Measurements from ENCODE around the gene PRCP.

Gene PRCP

DNA sequence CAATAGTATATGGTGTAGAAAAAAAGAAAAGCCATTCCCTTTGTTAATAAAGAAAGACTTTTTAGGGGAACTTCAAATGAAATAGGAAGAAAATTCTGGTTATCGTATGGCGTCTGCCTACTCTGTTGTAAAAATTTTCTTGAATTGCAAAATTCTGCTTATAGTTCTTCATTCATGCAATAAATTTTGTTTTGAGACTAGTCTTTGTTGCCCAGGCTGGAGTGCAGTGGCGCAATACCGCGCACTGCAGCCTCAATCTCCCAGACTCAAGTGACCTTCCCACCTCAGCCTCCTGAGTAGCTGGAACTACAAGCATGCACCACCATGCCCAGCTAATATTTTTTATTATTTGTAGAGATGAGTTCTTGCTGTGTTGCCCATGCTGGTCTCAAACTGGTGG is 7.1 kb upstream of the PRCP start:
- DNase-seq (ENCODE audit: low read depth) = no peak

DNA sequence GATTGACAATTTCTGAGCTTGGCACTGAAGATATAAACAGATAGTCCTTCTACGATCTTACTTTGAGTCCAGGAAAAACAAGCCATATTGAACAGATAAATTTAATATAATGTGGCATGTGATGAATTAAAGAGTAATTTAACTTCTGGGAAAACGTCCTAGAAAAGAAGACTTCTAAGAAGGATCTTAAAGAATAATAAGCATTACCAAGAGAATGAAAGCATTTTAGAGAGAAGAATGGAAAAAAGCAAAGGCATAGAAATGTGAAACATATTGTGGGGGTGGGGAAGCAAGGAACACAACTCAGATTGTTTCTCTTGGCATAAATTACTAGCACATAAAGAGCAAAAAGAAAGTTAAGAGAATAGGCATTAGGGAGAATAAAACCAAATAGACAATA is 6.7 kb upstream of the PRCP start:
- no peak for DNase-seq (ENCODE audit: low read depth)

DNA sequence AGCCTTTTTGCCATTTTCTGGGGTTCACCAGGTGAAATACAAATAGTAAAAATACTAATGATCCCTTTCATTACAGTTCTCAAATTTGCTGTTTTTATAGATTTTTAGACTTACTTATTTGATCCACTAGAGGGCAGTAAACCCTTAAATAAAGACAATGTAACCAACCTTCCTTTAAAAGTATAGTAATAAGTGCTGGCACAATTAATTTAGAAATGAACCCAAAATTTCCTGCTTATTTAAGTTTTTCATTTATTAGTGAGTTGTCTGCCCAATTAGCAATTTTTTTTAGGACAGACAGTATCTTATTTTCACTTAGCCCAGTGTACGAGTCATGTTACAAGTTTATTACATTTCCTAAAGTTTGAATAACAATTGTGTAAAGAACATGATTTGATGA is 6.0 kb upstream of the PRCP start:
- no peak for DNase-seq (ENCODE audit: low read depth)

DNA sequence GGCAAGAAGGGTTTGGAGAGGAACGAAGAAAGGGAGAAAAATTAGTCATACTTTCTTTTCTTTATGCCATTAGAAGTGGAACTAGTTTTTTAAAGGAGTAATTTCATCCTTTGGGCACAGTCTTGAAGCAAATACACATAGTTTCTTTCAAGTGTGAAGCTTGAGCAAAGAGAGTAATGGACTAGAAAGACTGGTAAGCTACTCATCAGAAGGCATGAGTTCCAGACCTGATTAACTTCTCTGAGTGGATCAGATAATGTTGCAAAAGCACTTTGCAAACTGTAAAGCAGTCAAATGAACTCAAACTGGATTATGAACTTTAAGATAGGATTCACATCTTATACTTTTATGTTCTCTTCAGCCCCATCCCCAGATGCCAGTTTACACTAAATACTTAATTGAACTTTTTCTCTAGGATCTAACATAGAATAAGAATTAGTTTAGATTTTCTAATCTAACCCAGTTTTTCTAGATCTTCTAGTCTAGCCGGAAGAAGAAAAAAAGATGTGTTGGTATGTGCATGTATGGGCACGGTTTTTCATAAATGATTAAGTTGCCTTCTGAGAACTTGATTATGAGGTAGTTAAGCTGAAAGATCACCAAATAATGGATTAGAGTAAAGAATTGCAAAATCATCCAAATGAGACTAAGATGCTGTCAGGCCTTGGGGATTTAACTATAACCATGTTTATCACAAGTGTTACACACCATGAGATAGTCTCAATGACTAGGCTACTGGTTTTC is 3.8 kb upstream of the PRCP start:
- no peak for DNase-seq (ENCODE audit: low read depth)

DNA sequence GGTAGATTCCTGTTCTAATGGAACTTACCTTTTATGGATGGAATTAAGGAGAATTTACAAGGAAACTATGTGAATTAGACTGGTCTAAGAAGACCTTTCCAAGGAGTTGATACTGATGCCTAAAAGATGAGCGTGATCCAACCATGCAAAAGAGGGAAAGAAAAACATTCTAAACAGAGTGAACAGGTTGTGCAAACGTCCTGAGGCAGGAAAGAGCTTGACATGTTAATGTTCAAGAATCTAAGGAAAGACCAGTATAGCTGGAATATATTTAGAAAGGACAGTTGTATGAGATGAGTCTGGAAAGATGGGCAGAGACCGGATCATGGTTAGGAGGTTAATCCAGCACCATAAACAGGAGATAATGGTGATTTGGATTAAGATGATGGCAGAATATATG is 2.6 kb upstream of the PRCP start:
- no peak for DNase-seq (ENCODE audit: low read depth)

DNA sequence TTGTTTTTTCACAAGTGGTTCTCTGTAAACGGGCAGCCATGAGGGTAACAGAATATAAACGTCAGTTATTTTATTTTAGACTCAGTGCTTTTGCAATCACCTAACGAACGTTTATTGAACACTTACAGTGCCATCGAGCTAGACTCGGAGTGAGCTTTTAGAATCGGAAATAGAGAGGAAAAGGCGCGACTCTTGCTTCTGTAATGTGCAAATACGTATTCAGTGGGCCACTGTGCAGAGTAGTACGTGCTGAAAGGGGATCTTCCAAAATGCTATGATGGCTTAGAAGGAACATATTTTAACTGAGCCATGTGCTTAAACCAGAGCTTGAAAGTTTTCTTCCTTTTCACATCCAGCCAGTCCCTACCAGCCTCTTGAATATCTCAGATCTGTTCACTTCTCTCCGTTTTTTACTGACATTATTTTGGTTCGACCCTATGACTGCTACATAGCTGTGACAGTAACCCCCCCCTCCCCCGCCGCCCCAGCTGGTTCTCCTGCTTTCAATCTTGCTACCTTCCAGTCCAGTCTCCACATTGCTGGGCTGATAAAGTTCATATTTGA is 1.8 kb upstream of the PRCP start:
- DNase-seq (ENCODE audit: low read depth) = no peak

DNA sequence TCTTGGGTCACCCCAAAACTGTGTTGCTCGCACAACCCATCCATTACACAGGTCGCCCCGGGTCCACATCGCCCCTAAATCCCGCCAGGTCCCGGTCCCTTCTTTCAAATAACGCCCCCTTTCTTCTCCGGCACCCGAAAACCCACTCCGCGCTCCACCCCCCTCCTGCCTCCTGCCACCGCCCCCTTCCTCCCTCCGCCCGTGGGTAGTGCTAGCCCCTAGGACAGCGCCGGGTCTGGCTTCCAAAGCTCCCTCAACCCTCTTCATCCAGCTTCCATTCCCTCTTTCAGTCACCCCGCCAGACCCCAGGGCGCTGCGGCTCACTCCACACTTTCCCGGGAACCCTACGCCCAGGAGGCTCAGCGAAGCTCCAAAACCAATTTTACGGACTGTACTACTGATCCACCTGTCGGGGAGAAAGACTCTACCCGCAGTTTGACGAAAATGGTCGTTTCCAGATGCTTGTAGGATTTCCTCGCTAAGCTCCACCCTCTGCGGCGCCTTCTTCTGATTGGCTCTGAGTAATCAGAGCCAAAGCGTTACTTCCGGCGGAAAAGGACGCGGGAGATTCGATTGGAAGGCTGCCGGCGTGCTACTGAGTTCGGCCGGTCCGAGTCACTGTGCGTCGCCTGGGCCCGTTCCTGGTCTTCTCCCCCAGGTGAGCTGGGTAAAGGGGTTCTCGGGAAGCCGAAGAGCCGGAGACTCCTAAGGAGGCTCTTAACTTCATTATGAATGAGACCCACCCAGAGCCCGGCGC is 1.1 kb upstream of the PRCP start, which contains the start of gene DDIAS:
Gene DDIAS (plus strand): TSS at position 572 of the 757 bp plus-strand sequence. CDS start 13,003 bp downstream, outside the sequence.
- peak; percentile 89 for DNase-seq (ENCODE audit: low read depth)

DNA sequence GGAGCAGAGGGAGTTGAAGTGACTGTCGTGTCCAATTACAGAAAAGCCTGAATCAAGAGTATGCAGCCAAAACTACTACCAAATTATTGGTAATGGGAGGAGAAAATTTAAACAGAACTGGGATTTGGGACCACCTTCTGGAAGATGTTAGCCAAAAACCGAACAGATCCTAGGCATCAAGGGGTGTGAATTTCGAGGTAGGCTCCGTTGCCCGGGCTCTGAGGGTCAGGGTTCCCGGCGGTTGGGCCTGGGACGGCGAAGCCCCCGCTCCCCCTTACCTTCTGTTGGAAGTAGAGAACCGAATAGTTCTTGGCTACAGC is 313 bp downstream of the PRCP start:
- no peak for DNase-seq (ENCODE audit: low read depth)

DNA sequence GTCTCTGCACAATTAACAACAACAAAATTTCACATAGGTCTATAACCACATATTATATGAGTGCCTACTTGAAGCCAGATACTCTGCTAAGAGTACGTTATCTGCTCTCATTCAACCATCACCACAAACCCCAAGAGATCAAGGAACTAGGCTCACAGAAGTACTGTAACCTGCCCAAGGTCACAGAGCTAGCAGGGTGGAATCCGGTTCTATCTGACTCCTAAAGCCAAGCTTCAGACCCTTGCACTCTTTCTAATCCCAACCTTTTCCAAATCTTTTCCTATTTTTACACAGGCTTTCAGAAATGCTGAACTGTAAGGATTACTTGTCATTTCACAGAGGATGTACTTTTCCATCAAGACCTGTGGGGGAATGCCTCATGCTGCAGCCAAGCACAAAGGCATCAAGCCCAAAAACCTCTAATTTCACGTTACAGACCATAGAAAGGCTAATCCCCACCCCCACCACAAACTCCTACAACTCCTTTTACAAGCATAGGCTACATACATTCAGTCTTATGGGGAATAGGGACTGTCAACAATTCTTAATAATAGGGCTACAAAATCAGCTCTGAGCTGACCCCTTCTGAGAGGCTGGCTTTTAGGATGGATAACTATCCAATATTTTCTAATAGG is 927 bp downstream of the PRCP start:
- no peak for DNase-seq (ENCODE audit: low read depth)

DNA sequence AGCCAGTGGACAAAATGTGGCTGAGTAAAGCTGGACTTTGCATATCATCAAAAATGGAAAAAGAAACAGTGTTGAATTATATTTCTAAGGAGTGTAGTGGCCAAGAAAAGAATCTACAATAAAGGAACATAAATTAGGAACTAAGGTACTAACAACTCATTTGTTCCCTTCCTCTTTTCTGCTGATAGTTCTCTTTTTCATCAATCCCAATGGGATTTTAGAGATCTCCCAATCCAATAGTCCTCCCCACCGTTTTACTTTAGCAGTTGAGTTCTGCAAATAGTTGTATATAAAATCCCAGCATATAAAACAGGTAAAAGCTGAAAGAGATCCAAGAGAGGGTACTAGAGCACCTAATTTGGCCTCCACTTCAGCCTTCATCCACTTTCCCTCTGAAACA is 2.0 kb downstream of the PRCP start:
- DNase-seq (ENCODE audit: low read depth) = no peak

DNA sequence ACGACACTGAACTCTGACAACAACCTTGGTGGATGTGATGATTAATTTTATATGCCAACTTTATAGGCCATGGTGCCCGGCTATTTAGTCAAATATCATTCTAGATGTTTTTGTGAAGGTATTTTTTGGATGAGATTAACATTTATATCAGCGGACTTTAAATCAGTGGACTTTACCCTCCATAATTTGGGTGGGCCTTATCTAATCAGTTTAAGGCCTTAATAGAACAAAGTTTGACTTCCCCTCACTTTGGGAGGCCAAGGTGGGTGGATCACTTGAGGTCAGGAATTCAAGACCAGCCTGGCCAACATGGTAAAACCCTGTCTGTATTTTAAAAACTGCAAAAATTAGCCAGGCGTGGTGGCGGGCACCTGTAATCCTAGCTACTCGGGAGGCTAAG is 4.0 kb downstream of the PRCP start:
- no peak for DNase-seq (ENCODE audit: low read depth)

DNA sequence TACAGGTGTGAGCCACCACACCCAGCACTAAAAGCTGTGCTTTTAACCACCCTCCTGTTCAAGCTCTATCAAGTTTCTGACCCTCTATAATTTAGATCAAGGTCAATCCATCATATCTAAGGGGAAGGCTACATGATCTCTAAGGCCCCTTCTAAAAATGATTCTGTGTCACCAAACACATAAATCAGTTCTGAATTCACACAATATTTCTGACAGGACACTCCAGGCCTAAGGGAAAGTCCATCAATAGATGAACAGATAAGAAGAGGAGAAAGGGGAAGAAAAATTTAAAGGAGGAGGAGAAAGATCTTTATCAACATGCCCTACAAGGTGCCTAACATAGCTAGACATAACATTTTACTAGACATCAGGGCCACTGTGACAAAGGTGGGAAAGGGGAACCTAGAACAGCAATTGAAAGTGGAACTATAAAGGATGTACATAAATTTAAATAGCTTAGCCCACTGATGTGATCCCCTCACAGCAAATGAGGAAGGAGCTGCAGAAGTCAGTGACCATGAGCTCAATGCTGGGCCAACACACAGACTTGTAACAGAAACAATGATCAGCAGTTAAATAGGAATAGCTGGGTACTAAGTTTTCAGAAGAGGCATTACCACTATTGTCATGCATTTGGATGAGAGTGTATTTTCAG is 4.7 kb downstream of the PRCP start:
- no peak for DNase-seq (ENCODE audit: low read depth)

DNA sequence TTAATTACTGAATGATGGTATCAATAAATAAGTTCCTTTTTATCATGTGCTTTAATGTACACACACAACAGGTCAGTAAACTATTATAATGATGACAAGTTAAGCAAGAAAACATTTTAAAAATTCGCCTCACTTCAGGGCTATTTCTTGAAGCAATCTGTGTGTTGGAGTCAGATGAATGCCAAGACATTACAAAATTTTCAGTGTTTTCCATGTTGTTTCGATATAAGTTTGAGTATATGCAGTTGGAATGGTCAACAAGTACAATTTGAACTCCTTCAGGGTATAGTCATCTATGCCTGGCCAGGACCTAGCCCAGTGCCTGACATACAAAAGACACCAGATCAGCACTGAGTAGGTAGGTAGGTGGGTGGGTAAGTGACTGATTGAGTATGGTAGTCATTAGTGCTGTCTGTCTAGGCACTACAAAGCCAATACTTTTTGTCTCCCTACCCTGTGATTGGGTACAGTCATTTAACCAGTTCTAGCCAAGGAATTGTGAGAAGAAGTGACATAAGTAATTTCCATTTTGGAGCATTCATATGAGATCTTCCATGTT is 7.5 kb downstream of the PRCP start:
- no peak for DNase-seq (ENCODE audit: low read depth)

DNA sequence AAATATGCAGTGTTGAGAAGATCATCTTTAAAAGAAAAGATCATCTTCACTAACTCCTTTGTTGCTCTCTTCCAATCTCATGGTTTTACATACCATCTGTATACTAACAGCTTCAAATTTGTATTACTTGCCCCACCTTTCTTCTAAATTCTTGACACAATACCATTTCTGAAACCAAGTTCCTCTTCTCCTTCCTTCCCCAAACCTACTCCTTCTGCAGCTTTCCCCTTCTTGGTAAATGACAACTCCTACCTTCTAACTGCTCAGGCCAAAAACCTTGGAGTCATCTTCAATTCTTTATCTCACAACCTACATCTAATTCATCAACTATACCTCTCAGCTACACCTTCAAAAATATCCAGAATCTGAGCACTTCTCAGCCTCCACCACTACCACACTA is 9.3 kb downstream of the PRCP start:
- no peak for DNase-seq (ENCODE audit: low read depth)

DNA sequence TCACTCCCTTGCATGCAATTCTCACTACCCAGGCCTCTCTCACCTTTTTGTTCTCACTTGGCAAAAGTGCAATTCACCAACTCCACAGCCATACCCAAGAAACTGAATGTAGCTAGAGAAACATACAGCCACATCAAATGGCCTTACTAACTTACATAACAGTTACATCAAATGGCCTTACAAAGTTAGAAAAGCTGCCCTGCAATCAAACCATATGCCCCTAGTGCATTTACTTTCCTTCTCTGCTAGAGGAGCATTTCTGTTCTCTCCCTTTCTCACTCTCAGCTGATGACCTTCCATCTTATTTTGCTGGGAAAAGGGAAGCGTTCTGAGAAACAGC is 10.3 kb downstream of the PRCP start:
- no peak for DNase-seq (ENCODE audit: low read depth)

DNA sequence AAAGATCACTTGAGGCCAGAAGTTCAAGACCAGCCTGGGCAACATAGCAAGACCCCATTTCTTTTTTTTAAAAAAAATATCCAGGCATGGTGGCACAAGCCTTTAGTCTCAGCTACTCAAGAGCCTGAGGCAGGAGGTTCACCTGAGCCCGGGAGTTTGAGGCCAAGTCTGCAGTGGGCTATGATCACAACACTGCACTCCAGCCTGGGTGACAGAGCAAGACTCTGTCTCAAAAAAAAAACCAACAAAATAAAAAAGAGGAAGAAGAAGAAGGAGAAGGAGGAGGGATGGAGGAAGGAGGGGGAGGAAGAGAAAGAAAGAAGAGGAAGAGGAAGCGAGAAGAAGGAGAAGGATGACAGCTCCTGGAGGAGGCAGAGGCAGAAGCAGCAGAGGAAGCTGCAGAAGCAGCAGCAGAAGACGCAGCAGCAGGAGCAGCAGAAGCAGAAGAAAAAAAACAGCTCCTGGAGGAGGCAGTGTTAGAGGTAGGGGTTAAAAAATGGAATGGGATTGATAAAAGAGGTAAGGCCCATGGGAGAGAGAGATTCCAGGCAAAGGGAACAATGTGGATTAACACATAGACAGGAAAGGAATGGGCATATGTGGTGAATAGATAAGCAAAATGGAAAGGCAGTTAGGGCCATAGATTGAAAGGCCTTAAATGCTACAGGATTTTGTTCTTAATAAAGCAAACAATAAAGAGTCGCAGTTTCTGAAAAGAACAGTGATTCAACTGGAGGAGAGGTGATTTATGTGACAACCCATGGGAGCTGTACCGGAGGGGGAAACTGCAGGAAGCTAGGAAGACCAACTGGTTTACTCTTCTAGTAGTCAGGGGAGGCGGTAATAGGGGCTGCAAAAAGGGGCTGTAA is 10.9 kb downstream of the PRCP start:
- no peak for DNase-seq (ENCODE audit: low read depth)

DNA sequence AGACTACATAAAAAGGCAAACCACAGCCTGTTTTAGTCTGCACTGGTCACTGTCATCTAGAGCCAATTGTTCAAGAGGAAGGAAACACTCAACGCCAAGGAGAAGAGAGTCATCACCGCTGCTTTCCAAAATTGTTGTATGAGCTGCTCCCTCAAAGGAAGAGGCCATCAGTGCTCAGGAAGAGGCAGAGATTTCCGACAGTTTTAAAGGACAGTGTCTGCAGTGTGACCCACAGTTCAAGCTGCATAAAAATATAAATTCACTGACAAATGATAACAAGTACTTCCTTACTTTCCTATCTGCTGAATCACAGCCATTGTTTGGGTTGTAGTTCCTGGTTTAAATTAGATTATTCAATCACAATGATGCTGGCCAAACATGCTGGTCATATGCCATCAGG is 16.4 kb downstream of the PRCP start:
- DNase-seq (ENCODE audit: low read depth) = no peak

DNA sequence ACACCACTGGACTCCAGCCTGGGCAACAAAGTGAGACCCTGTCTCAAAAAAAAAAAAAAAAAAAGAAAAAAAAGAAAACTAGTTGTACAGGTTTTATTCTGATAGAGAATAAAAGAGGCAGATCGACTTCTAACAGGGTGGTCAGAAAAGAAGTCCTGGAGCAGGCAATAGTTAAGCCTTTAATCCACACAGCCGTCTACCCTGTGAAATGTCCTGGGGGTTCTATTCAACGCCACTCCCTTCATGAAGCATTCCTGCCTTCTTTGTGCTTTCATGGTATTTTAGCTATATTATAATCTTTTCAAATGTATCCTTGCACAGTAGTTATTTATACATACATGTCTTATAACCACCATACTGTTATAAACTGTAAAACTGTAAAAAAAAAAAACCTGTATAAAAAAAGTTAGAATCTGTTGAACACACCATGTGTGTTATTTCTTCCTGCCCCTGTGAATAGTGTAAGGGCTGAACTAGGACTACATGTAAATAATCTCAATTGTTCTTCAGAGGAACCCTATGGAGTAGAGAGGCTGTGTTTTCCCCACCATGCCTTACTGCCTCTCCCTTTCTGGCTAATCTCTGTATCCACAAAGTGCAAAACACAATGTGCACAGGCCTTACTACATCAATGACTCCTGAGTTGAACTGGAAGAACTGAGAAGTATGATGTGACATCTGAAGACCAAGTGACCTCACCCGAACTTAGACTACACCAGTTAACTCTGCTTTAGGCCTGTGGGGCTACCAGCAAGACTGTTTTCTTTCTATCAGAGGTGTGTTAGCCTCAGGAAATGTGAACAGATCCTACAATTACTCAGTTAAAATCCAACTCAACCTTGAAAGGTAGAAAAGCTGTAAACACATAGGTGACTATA is 25.3 kb downstream of the PRCP start:
- no peak for DNase-seq (ENCODE audit: low read depth)

DNA sequence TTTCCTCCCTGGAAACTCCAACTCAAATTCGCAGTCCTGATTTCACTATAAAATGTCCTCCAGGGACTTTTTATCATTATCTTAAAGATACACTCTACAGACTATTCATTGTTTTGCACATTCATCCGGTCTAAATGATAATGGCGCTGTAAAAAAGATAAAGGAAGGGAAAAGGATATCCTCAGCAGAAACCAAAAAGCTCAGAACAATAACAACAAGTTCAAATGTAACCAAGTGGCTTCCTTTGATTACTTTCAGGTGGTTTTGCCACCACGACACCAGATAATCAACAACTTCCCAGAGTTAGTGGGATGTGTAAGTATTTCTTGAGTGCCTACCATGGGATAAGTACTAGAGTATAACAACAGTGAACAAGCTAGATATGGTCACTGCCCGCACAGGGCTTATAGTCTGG is 26.3 kb downstream of the PRCP start:
- no peak for DNase-seq (ENCODE audit: low read depth)

All from activated T-cell treated with anti-CD3 and anti-CD28 coated beads for 1 hour (primary cell).